Testis (tissue), 3 donors: Measurements from ENCODE around the gene SLC16A2. TPM values are rescaled to one million over a fixed set of nuclear protein-coding genes. Genes with fewer than 3 reads are reported as not detected.

Experiments used
- DNase-seq: peaks from one replicate; pipeline ENCODE4 v3.0.0-alpha.2; 2019
- H3K27ac ChIP-seq, 2 donors: fragments of 200-600 bp; sonication (generic); one replicate each; pipeline ENCODE4 v1.5.1; 2019
- H3K27me3 ChIP-seq: fragments of 200-600 bp; sonication (generic); one replicate; pipeline ENCODE4 v1.5.1; 2019
- H3K36me3 ChIP-seq: fragments of 200-600 bp; sonication (generic); one replicate; pipeline ENCODE4 v1.5.1; 2017; ENCODE audit warnings: low read depth; ENCODE audit errors: missing control alignments
- H3K4me1 ChIP-seq: fragments of 200-600 bp; sonication (generic); one replicate; pipeline ENCODE4 v1.5.1; 2019
- H3K4me3 ChIP-seq, 2 donors: fragments of 200-600 bp; sonication (generic); one replicate each; pipeline ENCODE4 v1.5.1; 2017 to 2019
- H3K9me3 ChIP-seq: fragments of 200-600 bp; sonication (generic); one replicate; pipeline ENCODE4 v1.5.1; 2017
- CTCF ChIP-seq, 3 experiments: fragments of 450-650 bp in 2 of 3; fragments of 200-600 bp in 1 of 3; sonication (generic) in 1 of 3; IDR thresholded peaks; one replicate each; pipeline ENCODE4 v1.5.1; 2016 to 2019; ENCODE audit warnings: antibody characterized with exemption in 3 of 3, mild to moderate bottlenecking in 2 of 3, moderate library complexity in 1 of 3
- POLR2A ChIP-seq: fragments of 450-650 bp; IDR thresholded peaks from one replicate; pipeline ENCODE4 v1.6.1; 2017; ENCODE audit warnings: antibody characterized with exemption, mild to moderate bottlenecking, moderate library complexity
- WGBS, 2 donors: methylation state at CpG; one replicate each; pipeline ENCODE4 v1.1.5; 2018; 5-methylcytosine and 5-hydroxymethylcytosine counted together
- intact Hi-C: fragments of 100-400 bp; cut with DNase I; formaldehyde crosslinking; loops from one replicate; pipeline ENCODE4 v1.15.1; 2023; ENCODE audit warnings: low total_unique reads
- polyA plus RNA-seq: library from polyadenylated mRNA; stranded (reverse); fragments of 350-450 nt; fragmentation: Illumina TruSeq; extraction: RNeasy Lipid Tissue Mini Kit (QIAGEN cat#74804); gene quantifications from one replicate; pipeline ENCODE4 v1.2.3, GENCODE V29; 2014; ENCODE audit warnings: low read depth, low replicate concordance; ENCODE audit not compliant: insufficient read depth
- small RNA-seq, 2 donors: library from RNA; depleted of rRNA; stranded (forward); fragments of <200 nt; gene quantifications; one replicate each; pipeline ENCODE3, GENCODE V24; 2016
- total RNA-seq, 2 donors: library from RNA; depleted of rRNA; stranded (reverse); fragments of >200 nt; gene quantifications; one replicate each; pipeline ENCODE4 v1.2.3, GENCODE V29; 2016

Gene SLC16A2
- total and polyA plus RNA-seq, 3 donors from 2014 or later: 2.6 to 6.7 (median 3.2) TPM

GRCh38 chrX:74579597-74580198 is 158.4 kb downstream of the SLC16A2 start:
- H3K4me3 ChIP-seq: no peak overlapping the region
- no peaks in the 10 kb centered on the region for H3K4me1 ChIP-seq
- no peaks in the 10 kb centered on the region for H3K9me3 ChIP-seq
- DNase-seq: no peak
- no peaks in the 10 kb centered on the region for H3K36me3 ChIP-seq
- intact Hi-C loops: no loop called here
- no peak for TF ChIP-seq CTCF (IDR thresholded peaks at IDR 0.05)
- TF ChIP-seq POLR2A: no peak
- 57 to 63% methylated on average over 2 to 3 of the region's 3 CpGs for WGBS, 2 donors
- no peaks in the 10 kb centered on the region for H3K27me3 ChIP-seq
- no peak overlapping the region for H3K27ac ChIP-seq

Small RNA genes within 50 kb of the gene (small RNA-seq; reads per million reads assigned to genes)
- gene RN7SL790P: 0 reads per million in 2 donors

Other genes starting within 250 kb of the SLC16A2 start
- 10 to 100 TPM; 13.6 to 30.3 TPM for gene ZCCHC13, start 117.3 kb upstream of the SLC16A2 start, total RNA-seq
- 25.9 TPM for gene ZCCHC13, start 117.3 kb upstream of the SLC16A2 start, polyA plus RNA-seq
- 10 to 100 TPM; 29.7 to 30.9 TPM for gene RLIM, start 193.1 kb downstream of the SLC16A2 start, total RNA-seq
- gene RLIM, start 193.1 kb downstream of the SLC16A2 start, polyA plus RNA-seq: 11.5 TPM